Activated CD8-positive, alpha-beta memory T cell treated with anti-CD3 and anti-CD28 coated beads for 4 hours (primary cell): ENCODE measurements around the gene HELZ.
"Not testable (repeated sequence)": the region's sequence is repeated elsewhere in the genome, so short reads cannot be mapped to it uniquely, and the experiment has no call there.

ENCODE experiments used
- DNase-seq, 2 donors: peaks; one replicate each; pipeline ENCODE4 v3.0.0-alpha.2; 2020; ENCODE audit warnings: low read depth in 2 of 2

Gene HELZ

GRCh38 chr17:67142030-67142429 is 103.0 kb downstream of the HELZ start:
- not testable (repeated sequence) for DNase-seq

- no peak for DNase-seq
These were observed 105.0 kb downstream of the HELZ start for GRCh38 chr17:67139784-67140665.

- no peak for DNase-seq
These were observed 105.7 kb downstream of the HELZ start for GRCh38 chr17:67139289-67139688.

GRCh38 chr17:67138392-67138791 is 106.6 kb downstream of the HELZ start:
- DNase-seq, result no peak

GRCh38 chr17:67137860-67138259 is 107.1 kb downstream of the HELZ start:
- DNase-seq, result no peak

- DNase-seq, result no peak
These were observed 108.0 kb downstream of the HELZ start for GRCh38 chr17:67137026-67137370.

- no peak for DNase-seq
These were observed 108.6 kb downstream of the HELZ start for GRCh38 chr17:67136191-67137025.

- no peak for DNase-seq
These were observed 111.8 kb downstream of the HELZ start for GRCh38 chr17:67133161-67133560.

- no peak for DNase-seq
These were observed 112.6 kb downstream of the HELZ start for GRCh38 chr17:67132366-67132765.

GRCh38 chr17:67130768-67131167 is 114.2 kb downstream of the HELZ start:
- DNase-seq, result no peak

GRCh38 chr17:67129283-67129682 is 115.7 kb downstream of the HELZ start:
- no peak for DNase-seq

- no peak for DNase-seq
These were observed 116.3 kb downstream of the HELZ start for GRCh38 chr17:67128700-67129099.

- DNase-seq, result no peak
These were observed 117.1 kb downstream of the HELZ start for GRCh38 chr17:67127925-67128324.

- no peak for DNase-seq
These were observed 118.0 kb downstream of the HELZ start for GRCh38 chr17:67126983-67127382.

GRCh38 chr17:67126543-67126942 is 118.5 kb downstream of the HELZ start:
- DNase-seq, result not testable (repeated sequence)

GRCh38 chr17:67125924-67126323 is 119.1 kb downstream of the HELZ start:
- DNase-seq, result no peak

- no peak for DNase-seq
These were observed 119.6 kb downstream of the HELZ start for GRCh38 chr17:67125417-67125816.

- DNase-seq, result no peak
These were observed 120.4 kb downstream of the HELZ start for GRCh38 chr17:67124450-67125148.

- DNase-seq, result no peak
These were observed 121.3 kb downstream of the HELZ start for GRCh38 chr17:67123699-67124098.

- DNase-seq, result no peak
These were observed 123.6 kb downstream of the HELZ start for GRCh38 chr17:67121316-67121891.

GRCh38 chr17:67119102-67119501 is 125.9 kb downstream of the HELZ start:
- no peak for DNase-seq

- DNase-seq, result no peak
These were observed 128.9 kb downstream of the HELZ start for GRCh38 chr17:67116045-67116575.
